A549 treated with AZD9567 at 1 μM for 4 hours (cell line): ENCODE data around the gene RCAN1. TPM values are rescaled to one million over a fixed set of nuclear protein-coding genes. Genes with fewer than 3 reads are reported as not detected.

Experiments
- total RNA-seq: library from RNA; stranded (reverse); fragments of 200-300 nt; extraction: Qiagen RNA extraction; gene quantifications from 5 replicates; pipeline ENCODE4 v1.2.3, GENCODE V29; 2022; ENCODE audit not compliant: insufficient read depth

RCAN1 gene
- total RNA-seq = 10.5 to 12.1 TPM (median 11.2 TPM) in 5 replicates

GRCh38 chr21:34614628-34615486 is at the start of gene RCAN1:
Gene RCAN1 (minus strand): TSS chr21:34615113. CDS start chr21:34615011, 102 bp downstream.

GRCh38 chr21:34511787-34512455 is 103.0 kb downstream of the RCAN1 start, which contains the start of gene KCNE1:
Gene KCNE1 (minus strand): TSS chr21:34512210. CDS start chr21:34449634, 62,576 bp downstream.

Other genes with a start within 250 kb of the RCAN1 start
- gene SMIM11, start 239.6 kb downstream of the RCAN1 start, total RNA-seq = 1.5 to 18.8 TPM (median 7.8 TPM) in 4 of 5 replicates, not detected in the other
- gene SMIM34, start 191.2 kb downstream of the RCAN1 start, total RNA-seq = not detected in 5 replicates
- gene KCNE1, start 102.9 kb downstream of the RCAN1 start, total RNA-seq = 0.03 to 0.10 TPM in 2 of 5 replicates, not detected in the others
- 0.03 to 0.07 TPM (median 0.05 TPM) in 4 of 5 replicates, not detected in the other for gene CLIC6, start 53.9 kb upstream of the RCAN1 start, total RNA-seq